Head of caudate nucleus (tissue), 42 donors: ENCODE data around the gene PAXIP1.

Source experiments
- DNase-seq, 42 donors: peaks; one replicate each; pipeline versions ENCODE4 v3.0.0 to v3.0.0-alpha.2; 2020 to 2021; ENCODE audit warnings: mixed read lengths in 7 of 42
- intact Hi-C: fragments of 100-400 bp; cut with DNase I; formaldehyde crosslinking; loops from one replicate; pipeline ENCODE4 v1.15.0; 2022

PAXIP1 gene

DNA sequence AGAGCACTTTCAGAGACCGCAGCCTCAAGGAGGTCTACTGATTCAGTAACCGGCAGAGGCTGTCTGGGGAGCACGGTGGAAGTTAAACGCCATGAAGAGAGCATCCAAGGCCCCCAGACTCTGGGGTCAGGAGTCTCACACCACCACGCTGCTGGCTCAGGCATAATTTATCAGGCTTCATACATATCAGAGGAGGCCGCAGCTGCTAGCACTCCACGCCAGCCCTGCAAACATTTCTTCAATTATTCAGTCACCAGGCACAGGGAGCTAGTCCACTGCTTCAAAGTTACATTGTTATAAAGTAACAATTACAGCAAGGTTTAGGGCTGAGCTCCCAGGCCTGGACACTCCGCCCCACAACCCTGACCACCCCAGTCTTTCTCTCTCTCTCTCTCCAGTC is 97.8 kb downstream of the PAXIP1 start:
- no peak for DNase-seq
- intact Hi-C loops, result no loop called here

DNA sequence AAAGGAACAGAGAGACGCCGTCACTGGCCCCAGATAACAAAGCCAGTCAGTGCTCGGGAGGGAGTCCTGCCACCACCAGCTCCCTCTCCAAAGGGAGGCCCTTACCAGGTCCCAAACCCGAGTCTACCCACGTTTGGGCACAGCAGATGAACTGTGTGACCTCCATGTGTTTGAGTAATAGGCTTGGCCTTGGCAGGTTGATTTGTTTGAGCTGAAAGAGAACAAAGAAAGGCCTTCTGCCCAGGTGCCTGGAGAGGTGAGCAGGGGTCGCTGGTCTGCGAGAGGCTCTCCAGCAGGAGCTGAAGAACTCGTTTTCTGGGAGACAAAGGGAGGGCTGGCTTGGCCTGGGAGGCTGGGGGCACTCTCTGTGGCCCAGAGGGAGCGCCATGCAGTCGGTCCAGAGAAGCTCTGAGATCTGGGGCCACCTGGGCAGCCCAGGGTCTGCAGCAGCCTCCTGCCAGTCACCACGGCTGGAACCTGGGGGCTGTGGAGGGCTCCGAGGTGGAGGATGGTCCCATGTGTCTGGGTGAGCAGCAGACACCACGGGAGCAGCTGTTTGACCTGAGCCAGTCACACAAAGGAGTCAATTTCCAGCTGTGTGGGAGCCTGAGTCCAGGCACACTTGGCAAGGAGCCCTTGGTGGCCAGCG is 99.7 kb downstream of the PAXIP1 start:
- intact Hi-C loops, result no loop called here
- DNase-seq, result peak in 16 of 42 donors; percentile 27 to 76 (median 48)

DNA sequence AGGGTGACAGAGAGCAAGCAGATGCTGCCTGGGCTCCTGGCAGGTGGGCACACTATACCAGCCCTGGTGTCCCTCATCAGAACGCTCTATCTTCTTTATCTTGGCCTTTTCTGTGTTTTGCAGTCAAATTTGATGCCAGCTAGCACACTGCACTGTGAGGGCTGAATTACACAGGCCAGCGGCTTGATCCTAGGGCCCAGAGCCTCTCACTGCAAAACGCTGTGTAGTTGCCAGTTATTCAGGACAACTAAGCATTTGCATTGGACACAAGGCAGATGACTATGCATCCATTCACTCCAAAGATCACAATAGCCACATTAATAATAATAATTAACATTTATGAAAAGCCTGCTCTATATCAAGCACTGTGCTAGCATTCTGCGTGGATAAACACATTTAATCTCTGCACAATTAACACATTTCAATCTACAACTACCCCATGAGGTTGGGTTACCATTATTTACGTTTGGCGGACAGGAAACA is 100.3 kb downstream of the PAXIP1 start:
- intact Hi-C loops, result no loop called here
- DNase-seq, result peak in 21 of 42 donors; percentile 21 to 77 (median 48)

DNA sequence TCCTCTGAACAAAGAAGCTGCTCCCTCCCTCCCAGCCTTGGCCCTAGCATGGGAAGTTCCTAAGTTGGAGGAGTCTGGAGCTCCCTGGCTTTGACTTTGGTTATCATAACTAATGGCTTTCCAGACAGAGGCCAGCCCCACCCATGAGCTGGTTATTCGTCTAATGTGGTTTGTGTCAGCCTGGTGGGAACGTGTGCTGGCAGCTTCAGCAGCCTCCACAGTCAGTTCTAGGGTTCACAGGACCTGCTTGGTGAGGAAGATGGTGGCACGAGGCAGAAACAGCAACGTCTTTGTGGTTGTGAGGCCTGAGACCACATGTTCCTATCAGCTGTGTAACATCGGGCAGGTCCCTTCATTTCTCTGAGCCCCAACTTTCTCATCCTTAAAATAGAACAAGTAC is 103.1 kb downstream of the PAXIP1 start:
- intact Hi-C loops, result no loop called here
- DNase-seq, result no peak

DNA sequence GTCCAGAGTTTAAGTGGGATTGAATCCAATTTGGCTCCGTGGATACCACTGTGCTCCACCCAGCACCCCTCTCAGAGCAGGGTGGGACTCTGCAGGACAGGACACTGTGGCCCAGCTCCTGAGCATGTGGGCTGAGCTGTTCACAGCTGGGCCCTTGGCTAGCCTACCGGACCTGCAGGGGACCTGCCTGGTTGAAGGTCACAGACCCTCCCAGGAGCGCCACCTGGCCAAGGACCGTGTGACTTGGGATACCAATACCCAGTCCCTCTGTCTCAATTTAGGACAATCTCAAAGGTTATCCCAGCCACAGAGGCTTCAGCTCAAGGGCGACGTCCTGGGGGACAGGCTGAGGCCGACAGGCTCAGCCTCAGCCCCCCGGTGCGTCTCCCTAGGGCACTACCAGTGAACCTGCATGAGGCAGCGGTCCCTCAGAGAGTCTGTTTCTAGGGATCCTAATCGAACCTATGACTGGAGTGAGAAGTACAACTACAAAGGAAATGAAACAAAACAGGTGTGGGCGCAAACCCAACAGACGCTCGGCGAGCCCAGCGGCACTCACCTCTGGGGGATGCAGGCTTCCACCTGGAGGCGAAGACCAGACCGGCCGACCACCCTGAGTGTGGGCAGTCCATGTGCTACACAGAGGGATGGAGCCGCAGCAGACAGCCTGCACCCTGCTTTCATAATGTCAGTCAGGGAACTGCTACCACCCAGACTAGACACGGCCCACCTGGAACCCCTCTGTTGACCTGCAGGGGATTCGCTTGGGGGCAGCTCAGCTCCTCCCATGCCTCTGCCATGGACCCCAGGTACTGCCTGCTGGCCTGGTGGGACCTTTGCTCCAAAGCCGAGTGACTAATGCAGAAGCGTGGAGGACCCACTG is 103.7 kb downstream of the PAXIP1 start:
- DNase-seq, result no peak

DNA sequence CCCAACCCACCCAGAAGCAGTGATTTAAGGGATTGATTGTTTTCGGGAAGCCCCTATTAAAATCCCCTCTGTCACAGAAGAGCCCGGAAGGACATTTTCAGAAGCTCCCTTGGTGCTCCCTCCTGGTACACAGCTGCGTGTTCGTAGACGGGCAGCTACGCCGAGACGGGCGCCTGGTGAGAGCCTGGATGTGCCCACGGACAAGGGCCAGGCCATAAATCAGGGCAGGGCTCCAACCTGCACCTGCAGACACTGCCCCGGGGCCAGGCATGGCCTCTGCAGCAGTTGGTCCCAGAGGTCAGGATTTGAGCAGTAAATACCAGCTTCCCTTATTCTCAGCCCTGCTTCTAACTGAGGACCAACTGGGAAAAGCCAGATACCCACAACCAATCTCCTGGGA is 106.8 kb downstream of the PAXIP1 start:
- no peak for DNase-seq
- intact Hi-C loops, result no loop called here

More for the DNA sequence above, 103.7 kb downstream of the PAXIP1 start:
- intact Hi-C loops, result no loop called here
